Upper lobe of right lung (tissue), 1 donor: ENCODE data around the gene SLC39A6. TPM values are rescaled to one million over a fixed set of nuclear protein-coding genes. Genes with fewer than 3 reads are reported as not detected.

Experiments used
- ATAC-seq: fragments of 200-7000 bp; cut with Tn5 transposase; one replicate; pipeline ENCODE4 v1.9.1; 2020; ENCODE audit warnings: mild to moderate bottlenecking, moderate library complexity
- DNase-seq: peaks from one replicate; pipeline ENCODE4 v3.0.0-alpha.2; 2020
- H3K27ac ChIP-seq: fragments of 200-600 bp; one replicate; pipeline ENCODE4 v1.8.0; 2022
- H3K27me3 ChIP-seq: fragments of 200-600 bp; one replicate; pipeline ENCODE4 v1.8.0; 2022; ENCODE audit warnings: mild to moderate bottlenecking
- H3K36me3 ChIP-seq: fragments of 200-600 bp; one replicate; pipeline ENCODE4 v1.8.0; 2022
- H3K4me1 ChIP-seq: fragments of 200-600 bp; one replicate; pipeline ENCODE4 v1.8.0; 2022
- H3K4me3 ChIP-seq: fragments of 200-600 bp; one replicate; pipeline ENCODE4 v1.8.0; 2022; ENCODE audit warnings: mild to moderate bottlenecking
- H3K9me3 ChIP-seq: fragments of 200-600 bp; one replicate; pipeline ENCODE4 v1.8.0; 2022
- CTCF ChIP-seq: fragments of 200-600 bp; IDR thresholded peaks from one replicate; pipeline ENCODE4 v1.8.0; 2022; ENCODE audit warnings: antibody characterized with exemption
- intact Hi-C: fragments of 100-400 bp; cut with DNase I; formaldehyde crosslinking; loops from one replicate; pipeline ENCODE4 v1.11.0; 2022
- long read RNA-seq: library from polyadenylated mRNA; unstranded; transcript quantifications from one replicate; pipeline ENCODE4 v2.0.0, GENCODE V29; 2021
- total RNA-seq: library from RNA; stranded (reverse); fragmentation: NEBNext Ultra II Directional; extraction: Animal tissue kit (Norgen Biotek cat#: 25700); gene quantifications from one replicate; pipeline ENCODE4 v1.2.1, GENCODE V29; 2021
- donor health status: DM: no; HTN: yes; CAD: no; lungs with severe emphysema.

SLC39A6 gene
- 24.3 TPM for total RNA-seq
- long read RNA-seq, transcript SLC39A6-204 (10 exons, 3,003 nt): minor isoform, 15 of 74 reads
- long read RNA-seq, transcript SLC39A6-201 (10 exons, 3,543 nt): major isoform, 46 of 74 reads
- long read RNA-seq, partial matches to known transcripts: 11 of 74 reads
- long read RNA-seq, other reads (novel, unspliced or antisense): 2 of 74 reads

GRCh38 chr18:36129300-36130038 is at the start of gene SLC39A6, which contains the start of gene ELP2:
Gene SLC39A6, minus strand, starts transcription at chr18:36129340. Its CDS starts 2,333 bp downstream, at chr18:36127007.
Gene ELP2, plus strand, starts transcription at chr18:36129899. Its CDS starts 35 bp downstream, at chr18:36129934.
- no peaks in the 10 kb centered on the region for H3K27me3 ChIP-seq
- H3K36me3 ChIP-seq: peaks cover 21% of the 10 kb centered on the region
- peak; percentile 97 for DNase-seq
- no peaks in the 10 kb centered on the region for H3K9me3 ChIP-seq
- peak within 1 kb of the TSS; percentile 99 for H3K4me3 ChIP-seq
- ATAC-seq: peak; percentile 98
- intact Hi-C loops: no loop called here
- H3K27ac ChIP-seq: peak within 1 kb of the TSS; percentile 99
- TF ChIP-seq CTCF: no peak
- peaks cover 25% of the 10 kb centered on the region for H3K4me1 ChIP-seq

GRCh38 chr18:36177913-36178312 is 48.8 kb upstream of the SLC39A6 start:
- TF ChIP-seq CTCF: no peak
- no peak for ATAC-seq
- intact Hi-C loops: no loop called here
- Histone ChIP-seq H3K27me3 (no peaks in the 10 kb centered on the region), H3K4me1 (peaks cover 12% of the 10 kb centered on the region), H3K36me3 (peaks cover 39% of the 10 kb centered on the region), H3K4me3 (no peak overlapping the region), H3K9me3 (no peaks in the 10 kb centered on the region), H3K27ac (no peak overlapping the region)
- DNase-seq: no peak

GRCh38 chr18:36176711-36177110 is 47.6 kb upstream of the SLC39A6 start:
- intact Hi-C loops: no loop called here
- Histone ChIP-seq H3K9me3 (no peaks in the 10 kb centered on the region), H3K4me3 (no peak overlapping the region), H3K27ac (no peak overlapping the region), H3K27me3 (no peaks in the 10 kb centered on the region), H3K4me1 (peaks cover 12% of the 10 kb centered on the region), H3K36me3 (peaks cover 51% of the 10 kb centered on the region)
- no peak for ATAC-seq
- no peak for TF ChIP-seq CTCF
- no peak for DNase-seq

- Histone ChIP-seq H3K36me3 (peaks cover 57% of the 10 kb centered on the region), H3K27ac (no peak overlapping the region), H3K9me3 (no peaks in the 10 kb centered on the region), H3K4me1 (peaks cover 12% of the 10 kb centered on the region), H3K4me3 (no peak overlapping the region), H3K27me3 (no peaks in the 10 kb centered on the region)
- ATAC-seq (no peak), DNase-seq (no peak)
- intact Hi-C loops: no loop called here
- no peak for TF ChIP-seq CTCF
These were observed 47.0 kb upstream of the SLC39A6 start for GRCh38 chr18:36176177-36176584.

GRCh38 chr18:36175481-36175880 is 46.3 kb upstream of the SLC39A6 start:
- H3K36me3 ChIP-seq: peaks cover 64% of the 10 kb centered on the region

More at GRCh38 chr18:36175481-36175880, 46.3 kb upstream of the SLC39A6 start:
- no peak for ATAC-seq
- H3K4me1 ChIP-seq: peaks cover 10% of the 10 kb centered on the region
- no peak for DNase-seq
- H3K27me3 ChIP-seq: no peaks in the 10 kb centered on the region
- no peak for TF ChIP-seq CTCF
- intact Hi-C loops: no loop called here
- H3K27ac ChIP-seq: no peak overlapping the region
- H3K9me3 ChIP-seq: no peaks in the 10 kb centered on the region
- no peak overlapping the region for H3K4me3 ChIP-seq
